Measurements from ENCODE around the gene ZFAND3.

DNA sequence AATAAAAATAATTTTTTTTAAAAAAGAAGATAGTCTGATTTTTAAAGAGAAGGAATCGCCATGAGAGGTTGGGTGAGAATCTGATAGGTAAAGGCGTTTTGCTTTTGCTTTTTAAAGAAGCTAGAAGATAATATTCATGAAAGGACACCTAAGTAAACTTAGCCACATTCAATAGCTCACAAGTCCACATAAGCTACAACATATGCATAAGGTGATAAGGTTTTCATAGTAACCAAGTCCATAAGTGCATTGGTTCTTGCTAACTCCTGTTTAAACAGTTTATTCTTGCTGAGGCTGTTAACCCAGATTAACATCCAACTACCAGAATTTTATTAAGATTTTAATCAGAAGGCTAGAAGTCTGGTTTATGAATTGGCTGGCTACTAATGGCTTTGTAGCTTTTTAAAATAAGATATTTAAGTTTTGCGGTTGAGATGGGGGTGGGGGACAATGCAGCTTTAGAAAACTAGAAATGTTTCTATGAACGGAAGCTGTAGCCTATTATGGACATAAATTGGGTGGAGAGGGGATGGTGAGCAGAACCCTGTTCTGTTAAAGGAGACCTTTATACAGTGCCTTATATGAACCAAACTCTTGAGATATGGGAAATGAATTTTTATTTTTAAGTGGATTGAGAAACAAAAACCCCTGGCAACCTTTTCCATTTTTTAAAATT lies 235.1 kb downstream of the ZFAND3 start:
- TF ChIP-seq POLR2A (IDR thresholded peaks at IDR 0.05) (no peak), CTCF (IDR thresholded peaks at IDR 0.05) (no peak), POLR2AphosphoS5 (IDR thresholded peaks at IDR 0.05; ENCODE audit: insufficient read depth in 1 of 2, low read depth in 1 of 2) (no peak)
